IMR-90 (cell line): ENCODE measurements around the gene REN. TPM values are rescaled to one million over a fixed set of nuclear protein-coding genes. Genes with fewer than 3 reads are reported as not detected.

Experiments
- ATAC-seq: fragments of 200-7000 bp; cut with Tn5 transposase; 2 replicates; pipeline ENCODE4 v1.9.1; 2020; ENCODE audit warnings: low read depth, mild to moderate bottlenecking, moderate library complexity
- BruUV-seq: library from RNA; stranded (reverse); fragments of 400-500 nt; replicated peaks from 2 replicates; lab custom pipeline; 2021; lab: Mats Ljungman, UMichigan
- CTCF ChIA-PET: fragments of 300-600 bp; formaldehyde crosslinking; extraction: SDS; loops from one replicate; lab custom pipeline; 2021; ENCODE audit warnings: antibody characterized with exemption; lab: Yijun Ruan, JAX
- POLR2A ChIA-PET: fragments of 300-600 bp; sonication (Branson Sonifier 250); formaldehyde crosslinking; loops from one replicate; lab custom pipeline; 2022; ENCODE audit warnings: antibody characterized with exemption; ENCODE audit not compliant: unreplicated experiment; lab: Charles Lee
- DNase-seq: peaks from one replicate; pipeline ENCODE4 v3.0.0; 2013
- H2AFZ ChIP-seq: replicated peaks from 2 replicates; pipeline ENCODE3; 2013; ENCODE audit warnings: low read length, mild to moderate bottlenecking; ENCODE audit not compliant: poor library complexity
- H2AK5ac ChIP-seq: 2 replicates; pipeline ENCODE4 v1.6.1; 2013; ENCODE audit warnings: low read depth, low read length, inconsistent platforms
- H2AK9ac ChIP-seq: replicated peaks from 2 replicates; pipeline ENCODE3; 2013; ENCODE audit warnings: mild to moderate bottlenecking, low read depth, low read length, moderate library complexity; ENCODE audit not compliant: poor library complexity
- H2BK120ac ChIP-seq: 2 replicates; pipeline ENCODE4 v1.6.1; 2013; ENCODE audit warnings: low read depth, low read length, inconsistent platforms
- H2BK15ac ChIP-seq: 3 replicates; pipeline ENCODE4 v1.6.1; 2013; ENCODE audit warnings: low read depth, low read length, inconsistent platforms
- H2BK20ac ChIP-seq: 2 replicates; pipeline ENCODE4 v1.6.1; 2013; ENCODE audit warnings: low read depth, mild to moderate bottlenecking, inconsistent platforms, low read length, moderate library complexity
- H2BK5ac ChIP-seq: 2 replicates; pipeline ENCODE4 v1.6.1; 2013; ENCODE audit warnings: mild to moderate bottlenecking, low read depth, low read length, inconsistent platforms; ENCODE audit not compliant: poor library complexity, severe bottlenecking
- H3K14ac ChIP-seq: replicated peaks from 2 replicates; pipeline ENCODE4 v1.6.1; 2013; ENCODE audit warnings: low read depth, low read length, inconsistent platforms
- H3K18ac ChIP-seq: 2 replicates; pipeline ENCODE4 v1.6.1; 2013; ENCODE audit warnings: low read depth, low read length, control low read depth
- H3K23ac ChIP-seq: 2 replicates; pipeline ENCODE4 v1.6.1; 2013; ENCODE audit warnings: low read depth, low read length, inconsistent platforms
- H3K27ac ChIP-seq: 2 replicates; pipeline ENCODE4 v1.5.1; 2013; ENCODE audit warnings: mild to moderate bottlenecking, control low read depth, low read length; ENCODE audit not compliant: insufficient read depth
- H3K27me3 ChIP-seq: 2 replicates; pipeline ENCODE4 v1.6.1; 2013; ENCODE audit warnings: low read length; ENCODE audit not compliant: control insufficient read depth, insufficient read depth
- H3K36me3 ChIP-seq: 2 replicates; pipeline ENCODE4 v1.6.1; 2013; ENCODE audit warnings: low read length, mixed read lengths; ENCODE audit not compliant: control insufficient read depth, insufficient read depth
- H3K4ac ChIP-seq: 2 replicates; pipeline ENCODE4 v1.6.1; 2013; ENCODE audit warnings: low read depth, low read length, inconsistent platforms
- H3K4me1 ChIP-seq: 2 replicates; pipeline ENCODE4 v1.6.1; 2013; ENCODE audit warnings: low read length, mixed read lengths; ENCODE audit not compliant: control insufficient read depth, insufficient read depth
- H3K4me2 ChIP-seq: 2 replicates; pipeline ENCODE4 v1.6.1; 2013; ENCODE audit warnings: low read depth, mild to moderate bottlenecking, control low read depth, low read length, moderate library complexity
- H3K4me3 ChIP-seq: 2 replicates; pipeline ENCODE4 v1.5.1; 2013; ENCODE audit warnings: low read depth, mild to moderate bottlenecking, control low read depth, low read length, moderate library complexity; ENCODE audit not compliant: insufficient read depth
- H3K56ac ChIP-seq: 2 replicates; pipeline ENCODE4 v1.6.1; 2013; ENCODE audit warnings: low read length, inconsistent platforms; ENCODE audit not compliant: insufficient read depth; ENCODE audit errors: extremely low read depth
- H3K79me1 ChIP-seq, 2 experiments: 2 replicates each; pipeline ENCODE4 v1.6.1; 2013; ENCODE audit warnings: low read length in 2 of 2, inconsistent platforms in 1 of 2, low read depth in 1 of 2
- H3K9ac ChIP-seq: 2 replicates; pipeline ENCODE4 v1.6.1; 2013; ENCODE audit warnings: low read depth, low read length, control low read depth
- H3K9me1 ChIP-seq: 2 replicates; pipeline ENCODE4 v1.6.1; 2013; ENCODE audit warnings: low read length, inconsistent platforms; ENCODE audit not compliant: insufficient read depth
- H3K9me3 ChIP-seq: 2 replicates; pipeline ENCODE4 v1.6.1; 2013; ENCODE audit warnings: low read length; ENCODE audit not compliant: control insufficient read depth, insufficient read depth
- H4K20me1 ChIP-seq: 2 replicates; pipeline ENCODE4 v1.6.1; 2013; ENCODE audit warnings: low read length, inconsistent platforms; ENCODE audit not compliant: insufficient read depth
- H4K5ac ChIP-seq: 2 replicates; pipeline ENCODE4 v1.6.1; 2013; ENCODE audit warnings: mild to moderate bottlenecking, low read depth, low read length, control low read depth
- H4K8ac ChIP-seq, 2 experiments: 2 replicates each; pipeline ENCODE4 v1.6.1; 2013; ENCODE audit warnings: low read depth in 2 of 2, low read length in 2 of 2, control low read depth in 1 of 2, inconsistent platforms in 1 of 2
- H4K91ac ChIP-seq: 2 replicates; pipeline ENCODE4 v1.6.1; 2013; ENCODE audit warnings: low read depth, low read length, inconsistent platforms; ENCODE audit not compliant: insufficient read depth
- CEBPB ChIP-seq: IDR thresholded peaks from 2 replicates; pipeline ENCODE4 v1.6.1; 2012; ENCODE audit warnings: low read depth, low read length, improper control_type of control experiment
- CHD1 ChIP-seq: IDR thresholded peaks from 2 replicates; pipeline ENCODE4 v1.6.1; 2012; ENCODE audit warnings: low read depth, low read length, improper control_type of control experiment
- CTCF ChIP-seq: conservative IDR thresholded peaks from 2 replicates; pipeline ENCODE4 v1.5.1; 2012; ENCODE audit warnings: mild to moderate bottlenecking, low read depth, low read length, improper control_type of control experiment
- ELK1 ChIP-seq: fragments of 150-350 bp; IDR thresholded peaks from 2 replicates; pipeline ENCODE4 v1.6.1; 2016; ENCODE audit warnings: low read depth, mild to moderate bottlenecking, low read length, moderate library complexity, borderline replicate concordance
- FOS ChIP-seq: fragments of 150-350 bp; IDR thresholded peaks from 2 replicates; pipeline ENCODE4 v1.6.1; 2016; ENCODE audit warnings: low read depth, low read length
- MAZ ChIP-seq: IDR thresholded peaks from 2 replicates; pipeline ENCODE4 v1.6.1; 2012; ENCODE audit warnings: low read depth, mild to moderate bottlenecking, low read length, improper control_type of control experiment, moderate library complexity, borderline replicate concordance
- MXI1 ChIP-seq: IDR thresholded peaks from 2 replicates; pipeline ENCODE4 v1.6.1; 2012; ENCODE audit warnings: low read depth, mild to moderate bottlenecking, low read length, moderate library complexity, borderline replicate concordance
- NFE2L2 ChIP-seq: fragments of 150-350 bp; IDR thresholded peaks from 2 replicates; pipeline ENCODE4 v1.6.1; 2016; ENCODE audit warnings: low read depth, mild to moderate bottlenecking, low read length
- RAD21 ChIP-seq: IDR thresholded peaks from 2 replicates; pipeline ENCODE4 v1.6.1; 2012; ENCODE audit warnings: low read length, improper control_type of control experiment
- RCOR1 ChIP-seq: IDR thresholded peaks from 2 replicates; pipeline ENCODE4 v1.6.1; 2012; ENCODE audit warnings: mild to moderate bottlenecking, low read length, improper control_type of control experiment; ENCODE audit not compliant: insufficient replicate concordance
- RFX5 ChIP-seq: IDR thresholded peaks from 2 replicates; pipeline ENCODE4 v1.8.0; 2012; ENCODE audit warnings: low read depth, mild to moderate bottlenecking, low read length, moderate library complexity
- SMC3 ChIP-seq: fragments of 150-350 bp; IDR thresholded peaks from 2 replicates; pipeline ENCODE4 v1.6.1; 2016; ENCODE audit warnings: low read depth, mild to moderate bottlenecking, antibody characterized with exemption, low read length, moderate library complexity
- USF2 ChIP-seq: fragments of 150-350 bp; IDR thresholded peaks from 2 replicates; pipeline ENCODE4 v1.6.1; 2017; ENCODE audit warnings: mild to moderate bottlenecking, antibody characterized with exemption, low read length, low read depth
- WGBS, 2 experiments: methylation state at CpG; one replicate each; pipeline versions ENCODE4 v1.1.5 to v1.1.7; 2013; ENCODE audit warnings: missing lambda C conversion rate in 2 of 2; ENCODE audit not compliant: insufficient read length in 1 of 2; ENCODE audit errors: extremely low coverage in 2 of 2; 5-methylcytosine and 5-hydroxymethylcytosine counted together
- dilution Hi-C: fragments of 300-500 bp; cut with HindIII; formaldehyde crosslinking; loops from one replicate; pipeline ENCODE4 v1.14.3; 2018; ENCODE audit warnings: low sequenced_read_pairs; ENCODE audit not compliant: unreplicated experiment
- in situ Hi-C: fragments of 300-500 bp; cut with MboI; formaldehyde crosslinking; loops from 3 replicates; pipeline ENCODE4 v1.14.3; 2019; ENCODE audit warnings: low sequenced_read_pairs, inconsistent platforms, mixed read lengths
- intact Hi-C: fragments of 100-400 bp; cut with micrococcal nuclease; formaldehyde crosslinking; loops from 2 replicates; pipeline ENCODE4 v1.10.0; 2022
- polyA plus RNA-seq, 3 experiments: library from polyadenylated mRNA; depleted of rRNA; stranded (reverse); fragments of >200 nt; gene quantifications; 2 replicates each; pipeline ENCODE4 v1.2.3, GENCODE V29; 2012; ENCODE audit warnings: low replicate concordance in 1 of 3
- total RNA-seq: library from RNA; depleted of rRNA; stranded (reverse); fragments of >200 nt; gene quantifications from 2 replicates; pipeline ENCODE4 v1.2.3, GENCODE V29; 2012

REN gene
- total and polyA plus RNA-seq, 2 of the 4 experiments (the other 2 are of a cell fraction): 0.54 to 1.2 TPM

GRCh38 chr1:204132718-204133117 is 33.4 kb downstream of the REN start:
- no peak overlapping the region for H3K18ac ChIP-seq
- dilution Hi-C loops: loop anchor here (25.0 kb wide), 1 partner anchor 270 kb away; the partner anchor contains the start of gene SNRPE
- no peak overlapping the region for H4K8ac ChIP-seq
- POLR2A ChIA-PET: no interaction called here
- peaks cover 15% of the 10 kb centered on the region for H3K4me1 ChIP-seq
- no peak overlapping the region for H3K4ac ChIP-seq
- no peak overlapping the region for H3K4me2 ChIP-seq
- BruUV-seq: no TSS peak
- H2BK5ac ChIP-seq: no peak overlapping the region
- no peaks in the 10 kb centered on the region for H3K27me3 ChIP-seq
- no peak overlapping the region for H3K23ac ChIP-seq
- peaks cover 18% of the 10 kb centered on the region for H3K9me1 ChIP-seq
- H3K36me3 ChIP-seq: peaks cover 16% of the 10 kb centered on the region; the same call in 1 of the 2 replicates
- H2BK15ac ChIP-seq: no peak overlapping the region
- no peak overlapping the region for H3K14ac ChIP-seq
- no peaks in the 10 kb centered on the region for H4K20me1 ChIP-seq
- H2AFZ ChIP-seq: no peak overlapping the region
- H2BK20ac ChIP-seq: no peak overlapping the region
- H4K5ac ChIP-seq: no peak overlapping the region
- no peak for DNase-seq
- H3K9me3 ChIP-seq: no peaks in the 10 kb centered on the region
- no peak overlapping the region for H2AK5ac ChIP-seq
- no peaks in the 10 kb centered on the region for H3K79me1 ChIP-seq
- intact Hi-C loops: no loop called here
- in situ Hi-C loops: no loop called here
- no peak overlapping the region for H3K9ac ChIP-seq
- no peak for ATAC-seq
- CTCF ChIA-PET: no interaction called here
- WGBS, 2 experiments: no CpG with 5 or more reads among the region's 6 CpGs
- no peak overlapping the region for H2BK120ac ChIP-seq
- no peak overlapping the region for H3K4me3 ChIP-seq
- H3K56ac ChIP-seq: no peak overlapping the region
- H2AK9ac ChIP-seq: no peak overlapping the region
- TF ChIP-seq RAD21 (no peak), MXI1 (no peak), CHD1 (no peak), CEBPB (no peak), RFX5 (no peak), USF2 (no peak), NFE2L2 (no peak), ELK1 (no peak), SMC3 (no peak), FOS (no peak), RCOR1 (no peak), MAZ (no peak), CTCF (no peak)
- H3K27ac ChIP-seq: no peak overlapping the region
- H4K91ac ChIP-seq: no peak overlapping the region
